GM19468 (cell line): ENCODE data around the gene OASL.

Source experiments
- ATAC-seq: cut with Tn5 transposase; IDR thresholded peaks from one replicate; pipeline ENCODE4 v1.9.1; 2021; ENCODE audit warnings: mild to moderate bottlenecking, moderate library complexity, moderate number of reproducible peaks; ENCODE audit not compliant: unreplicated experiment; ENCODE audit errors: extremely low read depth

The OASL gene

GRCh38 chr12:121018860-121019617 lies 20.0 kb downstream of the OASL start:
- no peak for ATAC-seq

- no peak for ATAC-seq
Measured at GRCh38 chr12:121017966-121018491, 21.0 kb downstream of the OASL start.

GRCh38 chr12:121015825-121016766 lies 22.9 kb downstream of the OASL start, which contains the start of gene C12orf43:
Gene C12orf43, minus strand, starts transcription at chr12:121016487. Its CDS starts 13 bp downstream, at chr12:121016474.
- peak; percentile 77 for ATAC-seq

GRCh38 chr12:121013715-121014114 lies 25.3 kb downstream of the OASL start:
- no peak for ATAC-seq

GRCh38 chr12:121011820-121012219 lies 27.2 kb downstream of the OASL start:
- ATAC-seq, result no peak

- ATAC-seq, result no peak
Measured at GRCh38 chr12:121010860-121011259, 28.2 kb downstream of the OASL start.

- no peak for ATAC-seq
Measured at GRCh38 chr12:121009741-121010140, 29.3 kb downstream of the OASL start.

- ATAC-seq, result no peak
Measured at GRCh38 chr12:121008347-121009098, 30.5 kb downstream of the OASL start.

GRCh38 chr12:121005346-121005815 lies 33.7 kb downstream of the OASL start:
- no peak for ATAC-seq

- no peak for ATAC-seq
Measured at GRCh38 chr12:121004253-121004815, 34.7 kb downstream of the OASL start.

- ATAC-seq, result no peak
Measured at GRCh38 chr12:121003650-121004049, 35.4 kb downstream of the OASL start.

GRCh38 chr12:121001841-121002483 lies 37.1 kb downstream of the OASL start:
- no peak for ATAC-seq

GRCh38 chr12:121001060-121001459 lies 38.0 kb downstream of the OASL start:
- ATAC-seq, result no peak

GRCh38 chr12:121000530-121000929 lies 38.5 kb downstream of the OASL start:
- no peak for ATAC-seq

GRCh38 chr12:120999191-121000120 lies 39.6 kb downstream of the OASL start:
- no peak for ATAC-seq

GRCh38 chr12:120998435-120998834 lies 40.6 kb downstream of the OASL start:
- ATAC-seq, result no peak

- no peak for ATAC-seq
Measured at GRCh38 chr12:120997448-120997847, 41.6 kb downstream of the OASL start.

GRCh38 chr12:120996133-120996746 lies 42.8 kb downstream of the OASL start:
- ATAC-seq, result no peak
